SW 1271 (cell line): ENCODE data around the gene SLC38A3.

Source experiments
- DNase-seq, 2 experiments: peaks; one replicate each; lab custom pipeline; 2025; lab: John Stamatoyannopoulos, UW

SLC38A3 gene

DNA sequence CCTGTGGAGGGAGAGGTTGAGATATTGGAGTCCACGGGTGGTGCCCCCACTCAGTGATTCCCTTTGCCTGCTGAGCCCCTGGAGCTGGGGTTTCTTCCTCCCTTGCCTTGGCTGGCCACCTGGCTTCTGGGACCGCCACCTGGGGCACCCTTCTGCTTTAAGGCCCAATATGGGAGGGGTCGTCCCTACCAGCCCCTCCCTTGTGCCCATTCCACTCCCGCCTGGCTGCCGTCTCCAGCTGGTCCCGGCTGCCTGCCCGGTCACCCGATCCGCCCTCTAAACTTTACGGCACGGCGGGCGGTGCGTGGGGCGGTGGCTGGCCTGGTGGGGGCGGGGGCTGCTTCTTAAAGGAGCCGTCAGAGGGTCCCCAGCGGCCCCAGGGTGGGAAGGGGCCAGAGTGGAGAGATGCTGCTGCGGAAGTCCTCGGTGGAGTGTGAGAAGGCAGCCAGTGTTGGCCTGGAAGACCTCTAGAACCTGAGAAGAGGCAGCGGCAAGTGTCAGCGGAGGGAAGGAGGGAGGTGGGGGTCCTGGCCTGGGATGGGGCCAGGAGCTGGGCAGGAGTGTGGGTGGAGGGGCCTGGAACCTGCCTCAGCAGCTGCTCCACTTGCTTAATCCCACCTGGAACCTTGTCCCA, 62.3 kb downstream of the SLC38A3 start:
- DNase-seq = no peak

DNA sequence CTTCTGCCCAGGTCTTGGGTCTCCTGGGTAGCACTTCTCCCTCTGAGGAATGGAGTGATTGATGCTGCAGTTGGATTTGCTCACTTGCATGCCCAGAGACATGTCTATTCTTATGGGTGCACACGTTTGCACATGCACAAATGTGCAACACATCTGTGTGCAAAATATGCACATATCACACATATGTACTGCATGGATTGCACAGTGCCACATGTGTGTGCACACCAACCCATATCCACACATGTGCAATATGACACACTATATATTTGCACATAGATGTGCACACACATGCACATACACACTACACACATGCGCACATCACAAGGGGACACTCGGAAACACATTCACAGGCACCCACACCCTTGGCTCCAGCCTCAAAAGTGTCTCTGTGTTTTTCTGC, 63.2 kb downstream of the SLC38A3 start:
- DNase-seq = no peak

DNA sequence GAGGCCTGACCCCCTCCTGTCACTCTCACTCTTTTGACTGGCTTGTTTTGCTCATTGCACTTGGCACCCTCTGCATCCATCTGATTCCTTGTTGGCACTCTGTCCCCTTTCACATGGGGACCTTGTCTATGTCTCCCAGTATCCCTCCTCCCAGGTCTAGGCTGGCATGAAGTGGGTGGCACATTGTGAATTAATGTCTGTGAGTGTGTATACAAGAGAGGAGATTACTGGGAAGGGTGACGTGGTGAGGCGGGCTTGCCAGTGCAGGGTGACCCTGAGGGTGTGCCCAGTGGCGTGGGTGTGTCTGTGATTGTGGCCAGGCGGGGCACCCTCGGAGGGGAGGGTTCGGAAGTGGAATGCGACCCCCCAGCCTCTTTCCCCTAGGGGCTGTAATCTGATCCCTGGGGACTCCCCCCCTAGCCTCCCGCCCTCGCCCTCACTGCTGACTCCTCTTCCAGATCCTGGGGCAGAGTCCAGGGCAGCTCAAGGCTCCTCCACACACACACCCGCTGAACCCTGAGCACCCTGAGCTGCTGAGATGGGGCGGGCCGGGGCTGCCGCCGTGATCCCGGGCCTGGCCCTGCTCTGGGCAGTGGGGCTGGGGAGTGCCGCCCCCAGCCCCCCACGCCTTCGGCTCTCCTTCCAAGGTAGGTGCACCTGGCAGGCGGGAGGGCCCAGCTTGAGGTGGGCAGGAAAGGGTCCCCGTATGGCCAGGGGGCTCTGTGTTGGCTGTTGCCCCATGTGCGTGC, 63.8 kb downstream of the SLC38A3 start, which contains the start of gene SEMA3B:
SEMA3B (plus strand) TSS at position 445 of the 749 bp plus-strand sequence; CDS start at position 539, 94 bp downstream.
- DNase-seq = no peak

DNA sequence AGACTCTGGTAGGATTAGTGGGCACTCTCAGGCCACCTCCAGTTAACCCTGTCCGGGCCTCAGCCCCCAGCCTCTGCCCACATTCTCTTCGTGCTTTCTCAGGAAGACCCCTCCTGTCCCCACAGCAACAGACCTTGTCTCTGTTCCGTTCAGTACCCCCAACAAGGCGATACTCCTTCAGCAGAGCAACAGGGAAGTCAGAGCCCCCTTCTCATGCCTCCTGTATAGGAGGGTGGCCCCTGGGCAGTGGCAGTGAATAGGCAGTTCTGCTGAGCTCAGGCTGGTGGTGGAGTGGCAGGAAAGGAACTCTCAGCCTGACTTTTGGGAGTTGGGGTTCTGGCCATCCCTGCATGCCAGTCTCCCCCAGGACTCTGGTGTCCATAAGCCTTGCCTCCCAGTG, 64.4 kb downstream of the SLC38A3 start:
- DNase-seq = no peak

DNA sequence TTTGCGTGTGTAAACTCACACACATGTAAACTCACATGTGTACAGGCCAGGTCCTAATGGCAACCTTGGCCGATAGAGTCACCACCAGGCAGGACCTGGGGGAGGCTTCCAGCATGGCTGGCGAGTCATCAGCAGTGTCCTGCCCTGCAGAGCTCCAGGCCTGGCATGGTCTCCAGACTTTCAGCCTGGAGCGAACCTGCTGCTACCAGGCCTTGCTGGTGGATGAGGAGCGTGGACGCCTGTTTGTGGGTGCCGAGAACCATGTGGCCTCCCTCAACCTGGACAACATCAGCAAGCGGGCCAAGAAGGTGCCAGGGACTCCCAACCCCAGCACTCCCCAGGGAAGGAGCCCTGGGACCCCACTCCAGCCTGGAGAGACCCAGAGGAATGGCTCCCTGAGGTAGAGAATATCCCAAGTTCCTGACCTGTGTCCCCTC, 64.9 kb downstream of the SLC38A3 start:
- DNase-seq = no peak

DNA sequence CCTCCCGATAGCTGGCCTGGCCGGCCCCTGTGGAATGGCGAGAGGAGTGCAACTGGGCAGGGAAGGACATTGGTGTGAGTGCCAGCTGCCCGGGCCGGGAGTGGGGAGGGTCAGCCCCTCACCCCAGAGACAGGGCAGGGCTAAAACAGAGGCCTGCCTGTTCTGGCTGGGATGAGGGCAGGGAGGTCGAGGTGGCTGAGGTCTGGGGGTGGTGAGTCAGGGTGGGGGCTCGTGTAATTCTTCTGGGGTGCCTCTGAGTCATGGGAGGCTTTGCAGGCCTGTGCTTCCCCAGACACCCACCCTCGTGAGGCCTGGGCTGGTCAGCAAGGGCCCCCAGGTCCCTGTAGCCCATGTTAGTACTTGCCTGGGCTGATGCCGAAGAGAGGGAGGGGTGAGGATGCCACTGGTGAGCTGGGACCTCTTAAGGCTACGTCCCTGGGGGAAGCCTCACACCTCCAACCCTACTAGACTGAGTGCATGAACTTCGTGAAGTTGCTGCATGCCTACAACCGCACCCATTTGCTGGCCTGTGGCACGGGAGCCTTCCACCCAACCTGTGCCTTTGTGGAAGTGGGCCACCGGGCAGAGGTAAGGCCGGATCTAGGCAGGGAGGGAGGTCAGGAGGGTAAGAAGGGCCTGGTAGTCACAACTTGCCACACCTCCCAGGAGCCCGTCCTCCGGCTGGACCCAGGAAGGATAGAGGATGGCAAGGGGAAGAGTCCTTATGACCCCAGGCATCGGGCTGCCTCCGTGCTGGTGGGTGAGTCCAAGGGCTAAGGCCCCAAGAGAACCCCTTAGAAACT, 65.6 kb downstream of the SLC38A3 start:
- DNase-seq = no peak
